GM18499 (cell line): ENCODE data around the gene METTL1.
A peak's percentile ranks its signal among the peaks of the same experiment; 100 is the strongest.
"Not testable (repeated sequence)": the region's sequence is repeated elsewhere in the genome, so short reads cannot be mapped to it uniquely, and the experiment has no call there.

ENCODE experiments used
- ATAC-seq: cut with Tn5 transposase; IDR thresholded peaks from one replicate; pipeline ENCODE4 v1.9.1; 2021; ENCODE audit warnings: moderate number of reproducible peaks; ENCODE audit not compliant: insufficient read depth, unreplicated experiment

The METTL1 gene

GRCh38 chr12:57771873-57772428, at the start of gene METTL1:
METTL1 (minus strand) TSS chr12:57772105; CDS start chr12:57772083, 22 bp downstream.
- peak; percentile 61 for ATAC-seq

GRCh38 chr12:57821015-57821414, 49.1 kb upstream of the METTL1 start:
- ATAC-seq: not testable (repeated sequence)

- ATAC-seq: not testable (repeated sequence)
These were observed 48.2 kb upstream of the METTL1 start for GRCh38 chr12:57820119-57820518.

GRCh38 chr12:57817990-57818331, 46.1 kb upstream of the METTL1 start:
- not testable (repeated sequence) for ATAC-seq

GRCh38 chr12:57817261-57817989, 45.5 kb upstream of the METTL1 start:
- no peak for ATAC-seq

- no peak for ATAC-seq
These were observed 44.9 kb upstream of the METTL1 start for GRCh38 chr12:57816855-57817151.

- no peak for ATAC-seq
These were observed 44.3 kb upstream of the METTL1 start for GRCh38 chr12:57816001-57816854.

- ATAC-seq: no peak
These were observed 43.5 kb upstream of the METTL1 start for GRCh38 chr12:57815177-57816000.

GRCh38 chr12:57813971-57814772, 42.3 kb upstream of the METTL1 start:
- no peak for ATAC-seq

- no peak for ATAC-seq
These were observed 41.4 kb upstream of the METTL1 start for GRCh38 chr12:57813111-57813970.

- ATAC-seq: no peak
These were observed 39.3 kb upstream of the METTL1 start for GRCh38 chr12:57811028-57811755.

- ATAC-seq: no peak
These were observed 38.5 kb upstream of the METTL1 start for GRCh38 chr12:57810450-57810849.

GRCh38 chr12:57809425-57809824, 37.5 kb upstream of the METTL1 start:
- no peak for ATAC-seq

GRCh38 chr12:57808351-57808750, 36.4 kb upstream of the METTL1 start:
- no peak for ATAC-seq

GRCh38 chr12:57807285-57807684, 35.4 kb upstream of the METTL1 start:
- ATAC-seq: no peak

- ATAC-seq: no peak
These were observed 34.8 kb upstream of the METTL1 start for GRCh38 chr12:57806677-57807076.

GRCh38 chr12:57803319-57803893, 31.5 kb upstream of the METTL1 start:
- no peak for ATAC-seq

GRCh38 chr12:57802607-57803006, 30.7 kb upstream of the METTL1 start:
- no peak for ATAC-seq
